ENCODE results near the gene TMEM151B. TPM values are rescaled to one million over a fixed set of nuclear protein-coding genes. Genes with fewer than 3 reads are reported as not detected.

TMEM151B gene
- total and polyA plus RNA-seq, 9 of the 15 experiments (the other 6 are each of a cell fraction or from before 2014, with no cell fraction given), result not detected

DNA sequence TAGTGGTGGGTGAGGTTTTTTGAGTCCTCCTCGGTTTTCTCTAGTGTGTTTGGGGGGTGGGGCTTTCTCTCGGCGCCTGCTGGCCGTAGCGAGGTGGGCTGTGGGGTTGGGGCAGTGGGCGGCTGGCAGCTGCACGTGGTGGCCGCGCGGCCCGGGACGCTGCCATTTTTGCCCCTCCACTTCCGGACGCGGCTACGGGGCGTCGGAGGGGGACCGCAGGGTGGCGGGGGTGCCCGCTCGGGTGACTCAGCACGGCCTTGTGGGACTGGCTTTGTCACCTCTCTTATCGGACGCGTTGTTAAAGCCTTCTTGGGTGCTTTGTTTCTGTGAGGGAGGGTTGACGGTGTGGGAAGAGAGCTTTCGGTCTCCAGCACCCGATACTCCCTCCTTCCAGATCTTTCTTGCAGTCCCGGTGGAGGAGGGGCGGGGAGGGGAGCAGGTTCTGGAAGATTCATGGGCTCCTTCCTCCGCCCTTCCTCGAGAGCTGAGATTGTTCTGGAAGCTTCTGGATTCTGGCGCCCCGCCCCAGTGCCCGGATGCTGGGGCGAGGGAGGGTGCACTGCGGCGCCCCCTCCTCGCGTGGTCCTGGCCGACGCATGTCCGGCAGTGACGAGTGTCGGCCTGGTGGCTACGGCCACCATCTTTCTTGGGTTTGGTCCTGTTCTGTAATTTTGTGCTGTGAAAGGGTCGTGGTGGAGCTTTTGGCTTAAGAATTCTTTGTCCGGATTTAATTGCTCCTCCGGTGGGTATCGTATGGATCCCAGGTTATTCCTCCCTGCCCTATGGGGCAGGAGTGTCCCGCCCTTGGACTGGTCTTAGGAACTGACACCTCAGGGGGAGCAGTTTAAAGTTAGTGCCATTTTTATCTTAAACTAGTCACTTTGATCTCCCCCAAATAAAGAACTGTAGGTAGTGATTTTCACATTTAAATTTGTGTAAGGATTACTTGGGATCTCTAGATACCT lies 22.6 kb upstream of the TMEM151B start (continued):
- TF ChIP-seq, protein P1, sequence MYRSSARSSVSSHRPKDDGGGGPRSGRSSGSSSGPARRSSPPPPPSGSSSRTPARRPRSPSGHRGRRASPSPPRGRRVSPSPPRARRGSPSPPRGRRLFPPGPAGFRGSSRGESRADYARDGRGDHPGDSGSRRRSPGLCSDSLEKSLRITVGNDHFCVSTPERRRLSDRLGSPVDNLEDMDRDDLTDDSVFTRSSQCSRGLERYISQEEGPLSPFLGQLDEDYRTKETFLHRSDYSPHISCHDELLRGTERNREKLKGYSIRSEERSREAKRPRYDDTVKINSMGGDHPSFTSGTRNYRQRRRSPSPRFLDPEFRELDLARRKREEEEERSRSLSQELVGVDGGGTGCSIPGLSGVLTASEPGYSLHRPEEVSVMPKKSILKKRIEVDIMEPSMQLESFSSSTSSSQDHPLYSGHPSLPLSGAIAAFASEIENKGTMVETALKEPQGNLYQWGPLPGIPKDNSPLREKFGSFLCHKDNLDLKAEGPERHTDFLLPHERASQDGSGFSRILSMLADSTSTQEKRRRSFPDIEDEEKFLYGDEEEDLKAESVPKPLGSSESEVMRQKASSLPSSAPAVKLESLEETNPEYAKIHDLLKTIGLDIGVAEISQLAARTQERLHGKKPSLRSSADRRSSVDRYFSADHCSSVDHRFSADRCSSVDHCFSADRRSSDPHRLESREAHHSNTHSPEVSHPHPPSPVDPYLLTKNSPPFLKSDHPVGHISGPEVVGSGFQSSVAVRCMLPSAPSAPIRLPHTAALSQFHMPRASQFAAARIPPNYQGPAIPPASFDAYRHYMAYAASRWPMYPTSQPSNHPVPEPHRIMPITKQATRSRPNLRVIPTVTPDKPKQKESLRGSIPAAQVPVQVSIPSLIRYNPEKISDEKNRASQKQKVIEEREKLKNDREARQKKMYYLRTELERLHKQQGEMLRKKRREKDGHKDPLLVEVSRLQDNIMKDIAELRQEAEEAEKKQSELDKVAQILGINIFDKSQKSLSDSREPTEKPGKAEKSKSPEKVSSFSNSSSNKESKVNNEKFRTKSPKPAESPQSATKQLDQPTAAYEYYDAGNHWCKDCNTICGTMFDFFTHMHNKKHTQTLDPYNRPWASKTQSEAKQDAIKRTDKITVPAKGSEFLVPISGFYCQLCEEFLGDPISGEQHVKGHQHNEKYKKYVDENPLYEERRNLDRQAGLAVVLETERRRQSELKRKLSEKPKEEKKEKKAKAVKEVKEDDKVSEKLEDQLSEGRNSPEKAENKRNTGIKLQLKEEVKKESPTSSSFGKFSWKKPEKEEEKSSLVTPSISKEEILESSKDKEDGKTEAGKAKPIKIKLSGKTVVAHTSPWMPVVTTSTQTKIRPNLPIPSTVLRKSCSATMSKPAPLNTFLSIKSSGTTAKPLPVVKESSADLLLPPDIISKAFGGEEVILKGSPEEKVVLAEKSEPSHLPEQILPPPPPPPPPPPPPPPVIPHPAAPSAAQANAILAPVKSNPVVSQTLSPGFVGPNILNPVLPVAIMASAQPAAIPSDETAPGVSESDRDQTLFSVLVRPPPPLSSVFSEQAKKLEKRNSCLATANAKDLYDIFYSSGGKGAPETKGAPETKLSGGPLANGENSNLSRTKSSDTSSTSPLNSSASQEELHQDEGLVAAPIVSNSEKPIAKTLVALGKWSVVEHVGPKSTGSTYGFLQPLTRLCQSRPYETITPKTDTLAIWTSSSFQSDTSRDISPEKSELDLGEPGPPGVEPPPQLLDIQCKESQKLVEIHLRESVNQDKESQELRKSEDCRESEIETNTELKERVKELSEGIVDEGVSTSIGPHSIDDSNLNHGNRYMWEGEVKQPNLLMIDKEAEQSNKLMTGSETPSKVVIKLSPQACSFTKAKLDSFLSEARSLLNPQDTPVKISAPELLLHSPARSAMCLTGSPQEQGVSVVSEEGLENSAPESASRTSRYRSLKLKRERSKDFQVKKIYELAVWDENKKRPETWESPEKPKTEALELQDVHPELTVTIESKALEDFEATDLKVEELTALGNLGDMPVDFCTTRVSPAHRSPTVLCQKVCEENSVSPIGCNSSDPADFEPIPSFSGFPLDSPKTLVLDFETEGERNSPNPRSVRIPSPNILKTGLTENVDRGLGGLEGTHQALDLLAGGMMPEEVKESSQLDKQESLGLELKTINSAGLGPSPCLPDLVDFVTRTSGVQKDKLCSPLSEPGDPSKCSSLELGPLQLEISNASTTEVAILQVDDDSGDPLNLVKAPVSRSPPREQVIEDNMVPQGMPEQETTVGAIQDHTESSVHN (IDR thresholded peaks at IDR 0.05; ENCODE audit: borderline replicate concordance in 1 of 2, low read depth in 1 of 2), result no peak
- TF ChIP-seq TAF9B (IDR thresholded peaks at IDR 0.05; ENCODE audit: partially characterized antibody), result peak; percentile 55
- peak; percentile 97 to 100; a peak in 3 of 4 replicates for TF ChIP-seq HDAC1 (IDR thresholded peaks at IDR 0.05)
- TF ChIP-seq, protein P2, sequence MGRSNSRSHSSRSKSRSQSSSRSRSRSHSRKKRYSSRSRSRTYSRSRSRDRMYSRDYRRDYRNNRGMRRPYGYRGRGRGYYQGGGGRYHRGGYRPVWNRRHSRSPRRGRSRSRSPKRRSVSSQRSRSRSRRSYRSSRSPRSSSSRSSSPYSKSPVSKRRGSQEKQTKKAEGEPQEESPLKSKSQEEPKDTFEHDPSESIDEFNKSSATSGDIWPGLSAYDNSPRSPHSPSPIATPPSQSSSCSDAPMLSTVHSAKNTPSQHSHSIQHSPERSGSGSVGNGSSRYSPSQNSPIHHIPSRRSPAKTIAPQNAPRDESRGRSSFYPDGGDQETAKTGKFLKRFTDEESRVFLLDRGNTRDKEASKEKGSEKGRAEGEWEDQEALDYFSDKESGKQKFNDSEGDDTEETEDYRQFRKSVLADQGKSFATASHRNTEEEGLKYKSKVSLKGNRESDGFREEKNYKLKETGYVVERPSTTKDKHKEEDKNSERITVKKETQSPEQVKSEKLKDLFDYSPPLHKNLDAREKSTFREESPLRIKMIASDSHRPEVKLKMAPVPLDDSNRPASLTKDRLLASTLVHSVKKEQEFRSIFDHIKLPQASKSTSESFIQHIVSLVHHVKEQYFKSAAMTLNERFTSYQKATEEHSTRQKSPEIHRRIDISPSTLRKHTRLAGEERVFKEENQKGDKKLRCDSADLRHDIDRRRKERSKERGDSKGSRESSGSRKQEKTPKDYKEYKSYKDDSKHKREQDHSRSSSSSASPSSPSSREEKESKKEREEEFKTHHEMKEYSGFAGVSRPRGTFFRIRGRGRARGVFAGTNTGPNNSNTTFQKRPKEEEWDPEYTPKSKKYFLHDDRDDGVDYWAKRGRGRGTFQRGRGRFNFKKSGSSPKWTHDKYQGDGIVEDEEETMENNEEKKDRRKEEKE (IDR thresholded peaks at IDR 0.05; ENCODE audit: borderline replicate concordance in 1 of 2, control insufficient read depth in 1 of 2, low read depth in 2 of 2, low read length in 1 of 2), result no peak; a peak in 1 of 4 replicates
- TF ChIP-seq, protein P3, sequence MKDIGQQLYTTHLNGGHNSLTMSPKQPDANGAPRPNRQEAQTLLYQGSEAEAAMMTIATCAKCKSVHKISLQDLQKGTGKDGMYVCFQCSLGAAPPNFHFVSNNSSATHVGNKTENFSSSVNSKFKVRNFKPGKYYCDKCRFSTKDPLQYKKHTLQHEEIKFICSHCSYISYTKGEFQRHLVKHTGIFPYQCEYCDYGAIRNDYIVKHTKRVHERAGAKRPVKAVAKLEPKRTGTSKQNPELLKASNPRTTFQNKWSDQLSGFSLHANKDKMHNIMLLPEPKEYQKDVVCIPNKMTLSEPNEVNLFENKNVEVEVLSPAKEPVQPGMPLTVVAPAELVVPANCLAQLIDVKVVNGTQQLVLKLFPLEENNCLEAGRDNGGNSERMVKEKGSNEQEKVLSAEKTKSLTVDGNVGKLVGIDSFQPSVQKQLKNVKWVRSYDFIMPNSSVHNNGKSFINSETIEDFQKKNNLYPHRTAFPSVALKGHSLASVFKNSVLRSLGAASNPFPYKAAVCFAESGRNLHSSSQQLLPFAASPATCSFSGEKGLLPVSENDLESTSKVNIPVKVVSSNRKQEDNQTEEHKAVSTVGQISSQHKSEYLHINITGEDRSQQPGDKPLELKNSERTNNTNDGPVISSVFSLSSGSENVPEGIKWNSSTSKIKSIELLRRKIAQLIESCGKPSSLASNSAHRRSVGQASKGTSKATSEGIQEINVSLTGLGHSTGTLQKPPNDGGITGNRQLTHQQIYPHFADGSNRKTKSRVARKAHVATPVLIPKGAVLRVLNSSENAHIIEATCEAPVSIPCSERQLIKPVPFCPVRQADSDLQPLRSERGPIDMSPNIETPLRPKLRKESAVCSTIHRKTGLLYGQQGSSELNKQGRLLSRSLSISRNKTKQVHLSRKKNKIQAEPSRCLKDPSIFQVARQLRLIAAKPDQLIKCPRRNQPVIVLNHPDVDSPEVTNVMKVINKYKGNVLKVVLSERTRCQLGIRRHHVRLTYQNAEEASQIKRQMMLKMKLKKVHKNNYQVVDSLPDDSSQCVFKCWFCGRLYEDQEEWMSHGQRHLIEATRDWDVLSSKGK (CRISPR knock-in tag; IDR thresholded peaks at IDR 0.05), result 0 out of 2 replicates have a peak, but pooled peaks have one; percentile 31
- TF ChIP-seq PPARD (CRISPR knock-in tag; IDR thresholded peaks at IDR 0.05), result no peak
- TF ChIP-seq SMARCC2 (IDR thresholded peaks at IDR 0.05; ENCODE audit: low read depth), result no peak

Data from K562 (cell line).